Mesothelial cell of epicardium (in vitro differentiated cells): ENCODE measurements around the gene CD59. TPM values are rescaled to one million over a fixed set of nuclear protein-coding genes. Genes with fewer than 3 reads are reported as not detected.
"Not testable (repeated sequence)": the region's sequence is repeated elsewhere in the genome, so short reads cannot be mapped to it uniquely, and the experiment has no call there.

Experiments
- DNase-seq, 2 experiments: peaks; one replicate each; pipeline ENCODE4 v3.0.0; 2021; ENCODE audit warnings: low spot score in 2 of 2; ENCODE audit not compliant: unreplicated experiment in 2 of 2
- H3K27ac Mint-ChIP-seq: 2 replicates; pipeline ENCODE4 v1.8.0; 2021; ENCODE audit warnings: mixed read lengths
- H3K27me3 Mint-ChIP-seq: 2 replicates; pipeline ENCODE4 v1.8.0; 2021; ENCODE audit warnings: low read depth, mixed read lengths
- H3K36me3 Mint-ChIP-seq: 2 replicates; pipeline ENCODE4 v1.8.0; 2021; ENCODE audit warnings: mixed read lengths
- H3K4me1 Mint-ChIP-seq: 2 replicates; pipeline ENCODE4 v1.8.0; 2021; ENCODE audit warnings: mixed read lengths
- H3K4me3 Mint-ChIP-seq: 2 replicates; pipeline ENCODE4 v1.8.0; 2021; ENCODE audit warnings: mild to moderate bottlenecking, moderate library complexity, mixed read lengths
- H3K9me3 Mint-ChIP-seq: 2 replicates; pipeline ENCODE4 v1.8.0; 2021; ENCODE audit warnings: mixed read lengths
- total RNA-seq: library from RNA; stranded (reverse); gene quantifications from 3 replicates; pipeline ENCODE4 v1.2.1, GENCODE V29; 2021
- TF ChIP-seq, protein P1 (sequence below): fragments of 200-600 bp; sonication (generic); IDR thresholded peaks from one replicate; pipeline ENCODE4 v1.5.0; 2021; ENCODE audit warnings: antibody characterized with exemption; ENCODE audit not compliant: unreplicated experiment

Gene CD59
- total RNA-seq, 1 donor from 2014 or later = 162 TPM

- H3K27ac Mint-ChIP-seq = no peak overlapping the region
- no peaks in the 10 kb centered on the region for H3K4me1 Mint-ChIP-seq
- no peak overlapping the region for H3K4me3 Mint-ChIP-seq
- H3K9me3 Mint-ChIP-seq = no peaks in the 10 kb centered on the region
- DNase-seq = no peak
- H3K36me3 Mint-ChIP-seq = peaks cover 22% of the 10 kb centered on the region
- TF ChIP-seq, protein P1, sequence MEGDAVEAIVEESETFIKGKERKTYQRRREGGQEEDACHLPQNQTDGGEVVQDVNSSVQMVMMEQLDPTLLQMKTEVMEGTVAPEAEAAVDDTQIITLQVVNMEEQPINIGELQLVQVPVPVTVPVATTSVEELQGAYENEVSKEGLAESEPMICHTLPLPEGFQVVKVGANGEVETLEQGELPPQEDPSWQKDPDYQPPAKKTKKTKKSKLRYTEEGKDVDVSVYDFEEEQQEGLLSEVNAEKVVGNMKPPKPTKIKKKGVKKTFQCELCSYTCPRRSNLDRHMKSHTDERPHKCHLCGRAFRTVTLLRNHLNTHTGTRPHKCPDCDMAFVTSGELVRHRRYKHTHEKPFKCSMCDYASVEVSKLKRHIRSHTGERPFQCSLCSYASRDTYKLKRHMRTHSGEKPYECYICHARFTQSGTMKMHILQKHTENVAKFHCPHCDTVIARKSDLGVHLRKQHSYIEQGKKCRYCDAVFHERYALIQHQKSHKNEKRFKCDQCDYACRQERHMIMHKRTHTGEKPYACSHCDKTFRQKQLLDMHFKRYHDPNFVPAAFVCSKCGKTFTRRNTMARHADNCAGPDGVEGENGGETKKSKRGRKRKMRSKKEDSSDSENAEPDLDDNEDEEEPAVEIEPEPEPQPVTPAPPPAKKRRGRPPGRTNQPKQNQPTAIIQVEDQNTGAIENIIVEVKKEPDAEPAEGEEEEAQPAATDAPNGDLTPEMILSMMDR = no peak
- no peaks in the 10 kb centered on the region for H3K27me3 Mint-ChIP-seq
Observed at GRCh38 chr11:33712436-33712835, 23.8 kb downstream of the CD59 start.

DNA sequence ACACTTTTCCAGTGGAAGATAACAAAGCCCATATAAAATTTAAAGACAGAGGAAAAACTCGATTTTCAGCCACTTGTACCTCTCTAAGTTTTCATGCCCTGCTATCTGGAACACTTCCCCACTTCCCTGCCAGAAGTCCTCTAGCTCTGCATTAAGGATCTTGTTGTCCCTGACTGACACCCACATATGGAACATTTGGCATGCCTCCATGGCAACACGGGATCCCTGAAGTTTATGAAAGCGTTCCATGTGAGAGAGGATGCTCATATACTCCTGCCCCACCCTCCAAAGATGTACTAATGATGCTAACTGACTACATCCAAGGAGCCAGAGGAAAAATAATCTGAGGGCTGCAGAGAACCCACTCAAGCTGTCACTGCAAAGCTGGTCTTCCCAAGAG is 26.8 kb downstream of the CD59 start:
- Mint-ChIP-seq H3K4me1 (no peaks in the 10 kb centered on the region), H3K9me3 (no peaks in the 10 kb centered on the region), H3K27ac (no peak overlapping the region), H3K27me3 (no peaks in the 10 kb centered on the region), H3K36me3 (peaks cover 22% of the 10 kb centered on the region), H3K4me3 (no peak overlapping the region)
- no peak for DNase-seq
- TF ChIP-seq, protein P1 = no peak

- Mint-ChIP-seq H3K36me3 (peaks cover 19% of the 10 kb centered on the region), H3K27me3 (no peaks in the 10 kb centered on the region), H3K9me3 (no peaks in the 10 kb centered on the region), H3K4me1 (no peaks in the 10 kb centered on the region), H3K4me3 (no peak overlapping the region), H3K27ac (no peak overlapping the region)
- no peak for DNase-seq
- TF ChIP-seq, protein P1 = no peak
Observed at GRCh38 chr11:33708985-33709384, 27.2 kb downstream of the CD59 start.

DNA sequence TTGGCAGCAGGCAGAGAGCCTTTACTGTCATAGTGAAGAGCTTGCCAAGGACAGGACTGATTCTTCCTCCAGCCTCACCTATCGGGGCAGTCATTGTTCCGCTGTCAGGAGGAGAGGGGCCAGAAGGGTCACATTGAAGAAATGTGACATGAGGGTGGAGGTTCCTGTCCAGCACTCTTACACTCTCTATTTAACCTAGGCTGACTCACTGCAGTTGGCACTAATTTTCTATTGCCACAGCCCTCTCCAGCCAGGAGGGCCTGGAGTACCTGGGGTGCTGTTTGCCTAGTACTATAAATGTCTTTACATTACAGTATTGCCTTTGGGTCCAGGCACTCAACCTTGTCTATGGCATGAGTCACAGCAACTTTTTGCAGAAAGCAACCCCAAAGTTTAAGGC is 28.4 kb downstream of the CD59 start:
- DNase-seq, H3K27me3 Mint-ChIP-seq, H3K4me1 Mint-ChIP-seq, H3K27ac Mint-ChIP-seq, H3K4me3 Mint-ChIP-seq, H3K9me3 Mint-ChIP-seq: not testable (repeated sequence)
- H3K36me3 Mint-ChIP-seq = peaks cover 19% of the 10 kb centered on the region

- TF ChIP-seq, protein P1 = no peak
- DNase-seq = no peak
- peaks cover 5% of the 10 kb centered on the region for H3K4me1 Mint-ChIP-seq
- H3K27ac Mint-ChIP-seq = no peak overlapping the region
- peaks cover 16% of the 10 kb centered on the region for H3K36me3 Mint-ChIP-seq
- no peaks in the 10 kb centered on the region for H3K27me3 Mint-ChIP-seq
- H3K9me3 Mint-ChIP-seq = no peaks in the 10 kb centered on the region
- H3K4me3 Mint-ChIP-seq = no peak overlapping the region
Observed at GRCh38 chr11:33706966-33707365, 29.3 kb downstream of the CD59 start.

GRCh38 chr11:33706546-33706945 is 29.7 kb downstream of the CD59 start:
- no peak for DNase-seq
- H3K27ac Mint-ChIP-seq = no peak overlapping the region
- no peaks in the 10 kb centered on the region for H3K27me3 Mint-ChIP-seq
- H3K36me3 Mint-ChIP-seq = peaks cover 14% of the 10 kb centered on the region
- TF ChIP-seq, protein P1 = no peak
- H3K4me1 Mint-ChIP-seq = peaks cover 9% of the 10 kb centered on the region
- H3K9me3 Mint-ChIP-seq = no peaks in the 10 kb centered on the region
- no peak overlapping the region for H3K4me3 Mint-ChIP-seq
